ENCODE measurements around the gene GET3.

The GET3 gene

DNA sequence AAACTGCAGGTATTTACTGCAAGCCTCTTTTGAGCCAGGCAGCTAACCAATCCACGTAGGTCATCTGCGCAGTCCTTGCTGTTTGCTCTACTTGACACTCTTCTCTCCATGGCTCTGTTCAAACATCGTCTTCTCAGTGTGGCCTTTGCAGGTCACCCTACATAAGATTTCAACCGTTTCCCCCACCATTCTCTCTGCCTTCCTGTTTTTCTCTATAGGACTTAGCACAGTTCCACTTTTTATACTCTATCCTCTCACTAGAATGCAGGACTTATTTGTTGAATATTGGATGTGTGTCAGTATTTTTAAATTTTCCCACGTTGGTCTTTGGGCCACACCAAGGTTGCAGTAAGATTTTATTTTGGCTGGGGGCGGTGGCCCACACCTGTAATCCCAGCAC, 39.2 kb upstream of the GET3 start:
- Histone ChIP-seq H4K20me1 (ENCODE audit: insufficient read depth, low read length, poor library complexity, severe bottlenecking) (no peaks in the 10 kb centered on the region), H2AFZ (ENCODE audit: low read length) (no peak overlapping the region), H3K36me3 (ENCODE audit: insufficient read depth, low read length) (peaks cover 24% of the 10 kb centered on the region; the same call in 1 of the 2 replicates), H3K4me3 (ENCODE audit: low read length, poor library complexity, severe bottlenecking) (no peak overlapping the region), H3K9me3 (ENCODE audit: insufficient read depth, low read depth, low read length) (no peaks in the 10 kb centered on the region), H3K27me3 (ENCODE audit: insufficient read depth, low read length, poor library complexity, severe bottlenecking) (no peaks in the 10 kb centered on the region), H3K79me2 (ENCODE audit: insufficient read depth, low read length) (no peaks in the 10 kb centered on the region), H3F3A (ENCODE audit: low read depth) (0 out of 2 replicates have a peak, but pooled peaks cover 2% of the 10 kb centered on the region), H3K4me1 (ENCODE audit: insufficient read depth, low read length, poor library complexity, severe bottlenecking) (peaks cover 8% of the 10 kb centered on the region), H3K9me2 (replicated peaks; ENCODE audit: low read depth, low read length) (no peaks in the 10 kb centered on the region), H3K4me2 (ENCODE audit: low read depth, low read length, poor library complexity, severe bottlenecking) (no peak overlapping the region), H3K9ac (ENCODE audit: low read depth, low read length, poor library complexity, severe bottlenecking) (no peak overlapping the region)
- TF ChIP-seq, protein P1, sequence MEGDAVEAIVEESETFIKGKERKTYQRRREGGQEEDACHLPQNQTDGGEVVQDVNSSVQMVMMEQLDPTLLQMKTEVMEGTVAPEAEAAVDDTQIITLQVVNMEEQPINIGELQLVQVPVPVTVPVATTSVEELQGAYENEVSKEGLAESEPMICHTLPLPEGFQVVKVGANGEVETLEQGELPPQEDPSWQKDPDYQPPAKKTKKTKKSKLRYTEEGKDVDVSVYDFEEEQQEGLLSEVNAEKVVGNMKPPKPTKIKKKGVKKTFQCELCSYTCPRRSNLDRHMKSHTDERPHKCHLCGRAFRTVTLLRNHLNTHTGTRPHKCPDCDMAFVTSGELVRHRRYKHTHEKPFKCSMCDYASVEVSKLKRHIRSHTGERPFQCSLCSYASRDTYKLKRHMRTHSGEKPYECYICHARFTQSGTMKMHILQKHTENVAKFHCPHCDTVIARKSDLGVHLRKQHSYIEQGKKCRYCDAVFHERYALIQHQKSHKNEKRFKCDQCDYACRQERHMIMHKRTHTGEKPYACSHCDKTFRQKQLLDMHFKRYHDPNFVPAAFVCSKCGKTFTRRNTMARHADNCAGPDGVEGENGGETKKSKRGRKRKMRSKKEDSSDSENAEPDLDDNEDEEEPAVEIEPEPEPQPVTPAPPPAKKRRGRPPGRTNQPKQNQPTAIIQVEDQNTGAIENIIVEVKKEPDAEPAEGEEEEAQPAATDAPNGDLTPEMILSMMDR (conservative IDR thresholded peaks at IDR 0.05; ENCODE audit: low read length): no peak

DNA sequence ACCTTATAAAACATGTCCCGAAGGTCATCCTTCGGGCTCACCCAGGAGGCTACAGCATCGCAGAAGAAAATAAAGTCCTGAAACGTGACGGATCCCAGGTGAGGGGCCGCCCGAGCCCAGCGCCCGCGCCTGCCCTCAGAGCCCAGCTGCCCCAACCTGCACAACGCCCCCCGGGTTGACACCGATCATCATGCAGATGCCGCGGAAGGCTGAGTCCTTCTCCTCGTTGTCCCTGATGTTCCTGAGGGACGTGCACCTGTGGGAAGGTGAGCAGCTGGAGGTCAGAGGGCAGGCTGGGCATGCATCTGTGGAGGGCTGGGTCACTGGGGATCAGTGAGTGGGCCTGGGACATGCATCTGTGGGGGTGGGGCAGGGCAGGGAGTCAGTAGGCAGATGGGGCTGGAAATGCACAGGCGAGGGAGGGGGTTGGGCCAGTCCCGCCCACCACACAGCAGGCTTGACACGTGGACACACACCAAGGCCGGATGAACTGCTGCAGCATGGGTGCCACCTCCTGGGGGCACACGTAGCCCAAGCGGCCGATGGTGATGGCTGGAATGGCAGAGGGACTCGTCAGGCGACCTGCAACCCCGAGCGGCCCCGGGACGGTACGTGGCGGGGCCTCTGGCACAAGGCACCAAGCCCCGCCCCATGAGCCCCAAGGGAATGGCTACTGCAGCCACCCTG, 35.6 kb upstream of the GET3 start:
- Histone ChIP-seq H3K9me2 (replicated peaks; ENCODE audit: low read depth, low read length) (no peaks in the 10 kb centered on the region), H4K20me1 (ENCODE audit: insufficient read depth, low read length, poor library complexity, severe bottlenecking) (no peaks in the 10 kb centered on the region), H2AFZ (ENCODE audit: low read length) (no peak overlapping the region), H3K36me3 (ENCODE audit: insufficient read depth, low read length) (peaks cover 56% of the 10 kb centered on the region; the same call in 1 of the 2 replicates), H3K4me3 (ENCODE audit: low read length, poor library complexity, severe bottlenecking) (no peak overlapping the region), H3K9me3 (ENCODE audit: insufficient read depth, low read depth, low read length) (no peaks in the 10 kb centered on the region), H3F3A (ENCODE audit: low read depth) (0 out of 2 replicates have a peak, but pooled peaks cover 1% of the 10 kb centered on the region), H3K4me1 (ENCODE audit: insufficient read depth, low read length, poor library complexity, severe bottlenecking) (peaks cover 6% of the 10 kb centered on the region), H3K79me2 (ENCODE audit: insufficient read depth, low read length) (no peaks in the 10 kb centered on the region), H3K4me2 (ENCODE audit: low read depth, low read length, poor library complexity, severe bottlenecking) (no peak overlapping the region), H3K27me3 (ENCODE audit: insufficient read depth, low read length, poor library complexity, severe bottlenecking) (no peaks in the 10 kb centered on the region), H3K9ac (ENCODE audit: low read depth, low read length, poor library complexity, severe bottlenecking) (no peak overlapping the region)
- TF ChIP-seq, protein P1 (conservative IDR thresholded peaks at IDR 0.05; ENCODE audit: low read length): no peak
- TF ChIP-seq EZH2phosphoT487 (IDR thresholded peaks at IDR 0.05; ENCODE audit: borderline replicate concordance): no peak

DNA sequence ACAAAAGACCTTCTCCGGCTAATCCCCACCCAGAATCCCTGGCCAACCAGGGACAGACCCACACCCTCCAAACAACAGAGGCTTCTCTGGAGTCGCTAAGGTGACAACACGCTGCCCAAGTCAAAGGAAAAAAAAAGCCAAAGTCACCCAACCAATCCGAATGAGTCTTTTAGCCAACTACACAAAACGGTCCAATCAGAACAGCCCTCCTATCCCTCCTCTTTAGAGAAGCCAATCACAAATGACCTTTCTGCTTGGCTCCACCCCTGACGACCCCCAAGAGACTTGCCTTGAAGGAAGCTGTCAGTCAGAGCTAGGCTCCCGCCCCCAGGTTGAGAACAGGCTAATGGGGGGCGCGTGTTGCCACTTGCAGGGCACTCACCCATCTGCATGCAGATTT, 34.3 kb upstream of the GET3 start:
- Histone ChIP-seq H2AFZ (ENCODE audit: low read length) (no peak overlapping the region), H3K9ac (ENCODE audit: low read depth, low read length, poor library complexity, severe bottlenecking) (no peak overlapping the region), H3K36me3 (ENCODE audit: insufficient read depth, low read length) (peaks cover 62% of the 10 kb centered on the region; the same call in 1 of the 2 replicates), H3F3A (ENCODE audit: low read depth) (no peaks in the 10 kb centered on the region), H3K9me2 (replicated peaks; ENCODE audit: low read depth, low read length) (no peaks in the 10 kb centered on the region), H3K27me3 (ENCODE audit: insufficient read depth, low read length, poor library complexity, severe bottlenecking) (no peaks in the 10 kb centered on the region), H4K20me1 (ENCODE audit: insufficient read depth, low read length, poor library complexity, severe bottlenecking) (no peaks in the 10 kb centered on the region), H3K4me2 (ENCODE audit: low read depth, low read length, poor library complexity, severe bottlenecking) (no peak overlapping the region), H3K79me2 (ENCODE audit: insufficient read depth, low read length) (no peaks in the 10 kb centered on the region), H3K4me1 (ENCODE audit: insufficient read depth, low read length, poor library complexity, severe bottlenecking) (no peaks in the 10 kb centered on the region), H3K9me3 (ENCODE audit: insufficient read depth, low read depth, low read length) (no peaks in the 10 kb centered on the region), H3K4me3 (ENCODE audit: low read length, poor library complexity, severe bottlenecking) (no peak overlapping the region)
- TF ChIP-seq EZH2phosphoT487 (IDR thresholded peaks at IDR 0.05; ENCODE audit: borderline replicate concordance): no peak
- TF ChIP-seq, protein P1 (conservative IDR thresholded peaks at IDR 0.05; ENCODE audit: low read length): no peak

Data from Loucy (cell line).